HG03135 (cell line): Measurements from ENCODE around the gene MFGE8.

Experiments used
- ATAC-seq: cut with Tn5 transposase; IDR thresholded peaks from one replicate; pipeline ENCODE4 v1.9.1; 2021; ENCODE audit warnings: mild to moderate bottlenecking, moderate library complexity; ENCODE audit not compliant: unreplicated experiment

MFGE8 gene

DNA sequence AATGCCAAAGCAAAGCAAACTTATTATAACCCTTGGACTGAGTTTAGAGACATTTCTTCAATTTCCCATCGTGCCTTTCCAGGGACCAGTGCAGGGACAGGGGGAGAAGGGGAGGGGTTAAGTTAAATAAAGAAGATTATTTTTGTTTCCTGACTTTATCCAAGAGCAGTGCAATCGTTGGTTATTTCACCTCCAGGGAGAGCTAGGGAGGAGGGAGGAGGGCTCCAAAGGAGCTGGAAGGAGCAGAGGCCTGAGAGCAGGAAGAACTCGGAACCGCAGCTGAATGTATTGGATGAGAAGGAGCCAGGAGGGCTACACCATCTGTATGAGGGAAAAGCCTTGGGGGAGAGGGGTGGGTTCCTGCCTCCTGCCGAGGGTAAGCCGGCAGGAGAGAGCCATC lies 38.5 kb downstream of the MFGE8 start:
- no peak for ATAC-seq

GRCh38 chr15:88874275-88874674 lies 38.9 kb downstream of the MFGE8 start:
- ATAC-seq, result no peak

DNA sequence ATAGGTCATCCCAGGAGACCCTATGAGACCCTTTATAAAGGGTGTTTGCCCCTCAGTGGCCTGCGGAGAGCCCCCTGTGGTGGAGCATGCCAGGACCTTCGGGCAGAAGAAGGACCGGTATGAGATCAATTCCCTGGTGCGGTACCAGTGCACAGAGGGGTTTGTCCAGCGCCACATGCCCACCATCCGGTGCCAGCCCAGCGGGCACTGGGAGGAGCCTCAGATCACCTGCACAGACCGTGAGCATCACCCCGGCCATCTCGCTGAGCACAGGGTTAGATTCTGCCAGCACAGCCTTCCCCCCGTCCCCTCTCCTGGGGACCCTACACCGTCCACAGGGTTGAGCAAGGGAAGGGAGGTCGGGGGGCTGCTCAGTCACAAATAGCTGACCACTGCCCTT lies 39.4 kb downstream of the MFGE8 start:
- no peak for ATAC-seq

DNA sequence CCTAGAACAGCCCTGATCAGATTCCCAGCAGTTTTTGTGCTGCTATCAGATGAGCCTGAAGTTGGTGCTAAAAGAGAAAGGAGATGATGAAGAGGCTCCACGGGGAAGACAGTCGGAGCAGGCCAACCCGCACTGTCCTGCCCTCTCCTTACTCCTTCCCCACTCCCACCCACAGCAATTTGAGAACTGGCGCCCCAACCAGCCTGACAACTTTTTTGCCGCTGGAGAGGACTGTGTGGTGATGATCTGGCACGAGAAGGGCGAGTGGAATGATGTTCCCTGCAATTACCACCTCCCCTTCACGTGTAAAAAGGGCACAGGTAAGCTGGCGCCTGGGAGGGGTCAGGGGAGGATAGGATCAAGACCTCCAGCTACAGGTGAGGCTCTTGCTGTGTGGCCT lies 40.5 kb downstream of the MFGE8 start:
- ATAC-seq, result no peak

- ATAC-seq, result no peak
Measured at GRCh38 chr15:88872106-88872505, 41.1 kb downstream of the MFGE8 start.

DNA sequence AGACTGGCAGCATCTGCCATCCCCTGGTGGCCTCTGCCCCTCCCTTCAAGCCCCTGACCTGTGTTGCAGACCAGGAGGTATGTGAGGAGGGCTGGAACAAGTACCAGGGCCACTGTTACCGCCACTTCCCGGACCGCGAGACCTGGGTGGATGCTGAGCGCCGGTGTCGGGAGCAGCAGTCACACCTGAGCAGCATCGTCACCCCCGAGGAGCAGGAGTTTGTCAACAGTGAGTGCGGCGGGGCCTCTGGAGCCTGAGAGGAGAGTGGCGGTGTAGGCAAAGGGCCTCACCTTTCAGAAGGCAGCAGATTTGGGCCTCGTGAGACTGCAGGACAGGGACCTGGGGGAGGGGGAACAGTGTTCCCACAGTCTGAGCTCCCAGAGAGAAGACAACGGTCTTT lies 41.9 kb downstream of the MFGE8 start:
- no peak for ATAC-seq

DNA sequence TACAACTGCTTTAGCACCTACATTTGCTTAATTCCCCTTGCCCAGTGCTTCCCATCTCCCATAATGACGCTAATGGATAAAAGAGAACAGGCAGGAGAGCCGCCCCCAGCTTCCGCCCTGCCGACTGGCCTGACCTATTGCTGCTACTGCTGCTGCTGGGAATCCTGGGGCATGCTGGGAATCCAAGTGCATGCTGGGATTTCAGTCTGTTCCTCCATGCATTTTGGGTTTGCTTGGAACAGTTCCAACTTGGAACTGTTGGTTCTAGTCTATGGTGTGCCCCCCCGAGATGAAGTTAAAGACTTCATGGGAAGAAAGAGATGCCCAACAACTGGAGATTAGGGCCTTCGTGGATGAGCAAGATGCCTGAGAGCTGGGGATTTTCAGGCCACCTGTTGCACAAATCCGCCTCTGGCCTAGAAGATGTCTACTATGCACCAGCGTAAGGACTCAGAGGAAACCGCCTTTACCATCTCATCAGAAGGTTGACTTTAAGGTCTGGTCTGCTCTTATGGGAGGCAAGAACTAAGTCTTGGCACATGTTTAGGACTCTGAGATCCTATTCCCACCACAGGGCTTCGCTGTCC lies 46.8 kb downstream of the MFGE8 start:
- ATAC-seq, result no peak

DNA sequence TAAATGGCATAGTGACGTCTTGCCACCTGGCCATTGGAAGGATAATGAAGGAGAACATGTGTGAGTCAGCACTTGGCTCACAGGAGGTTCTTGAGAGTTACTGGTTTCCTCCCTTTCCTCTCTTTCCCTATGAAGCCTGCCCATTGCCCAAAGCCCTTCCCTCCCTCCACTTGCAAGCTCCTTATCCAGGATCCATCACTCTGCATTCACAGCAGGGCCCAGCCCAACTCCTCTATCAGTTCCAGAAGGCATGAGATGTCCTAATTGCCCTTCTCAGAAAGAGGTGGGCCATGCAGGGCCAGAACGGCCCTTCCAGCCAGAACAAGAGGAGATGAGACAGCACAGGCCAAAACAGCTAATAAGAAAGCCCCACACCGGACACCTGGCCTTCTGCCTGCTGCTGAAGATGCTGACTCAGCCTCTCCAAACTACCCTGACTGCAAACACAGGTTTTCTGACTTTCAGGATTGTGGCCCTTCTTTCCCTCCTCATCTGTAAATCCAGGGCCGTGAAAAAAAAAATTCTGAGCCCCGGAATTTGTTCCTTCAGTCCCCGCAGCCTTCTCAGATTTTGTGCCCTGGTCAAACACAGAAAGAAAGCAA lies 47.6 kb downstream of the MFGE8 start:
- no peak for ATAC-seq

DNA sequence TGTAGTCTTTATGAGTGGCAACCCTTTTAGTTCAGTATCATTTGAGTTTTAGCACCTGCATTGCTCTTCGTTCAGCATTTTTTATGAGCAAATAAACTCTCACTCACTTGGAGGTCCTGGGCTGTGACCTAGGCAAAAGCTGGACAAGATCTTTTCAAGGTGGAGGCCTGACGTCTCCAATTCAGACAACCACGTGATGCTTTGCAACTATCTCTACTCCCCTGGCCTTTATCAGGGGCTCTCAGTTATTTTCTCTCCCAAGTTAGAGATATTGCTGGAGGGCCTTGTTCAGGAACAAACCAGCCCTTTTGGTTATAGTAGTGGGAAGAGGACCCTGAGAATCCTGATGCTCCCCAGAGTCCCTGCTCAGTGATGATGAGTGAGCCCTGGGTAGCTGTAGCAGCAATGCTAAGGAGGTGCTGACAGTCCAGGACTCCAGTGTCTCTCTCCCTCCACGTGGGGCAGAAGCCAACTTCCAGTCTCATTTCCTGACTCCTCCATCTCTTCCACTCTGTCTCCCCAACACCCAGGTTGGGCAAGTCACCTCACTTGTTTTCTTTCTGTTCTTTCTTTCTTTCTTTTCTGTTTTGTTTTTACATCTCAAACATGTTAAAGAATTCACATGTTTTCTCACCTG lies 48.2 kb downstream of the MFGE8 start:
- ATAC-seq, result no peak

GRCh38 chr15:88863412-88863811 lies 49.8 kb downstream of the MFGE8 start:
- ATAC-seq, result no peak

GRCh38 chr15:88860212-88860611 lies 53.0 kb downstream of the MFGE8 start:
- ATAC-seq, result no peak

- ATAC-seq, result no peak
Measured at GRCh38 chr15:88859550-88859949, 53.6 kb downstream of the MFGE8 start.

DNA sequence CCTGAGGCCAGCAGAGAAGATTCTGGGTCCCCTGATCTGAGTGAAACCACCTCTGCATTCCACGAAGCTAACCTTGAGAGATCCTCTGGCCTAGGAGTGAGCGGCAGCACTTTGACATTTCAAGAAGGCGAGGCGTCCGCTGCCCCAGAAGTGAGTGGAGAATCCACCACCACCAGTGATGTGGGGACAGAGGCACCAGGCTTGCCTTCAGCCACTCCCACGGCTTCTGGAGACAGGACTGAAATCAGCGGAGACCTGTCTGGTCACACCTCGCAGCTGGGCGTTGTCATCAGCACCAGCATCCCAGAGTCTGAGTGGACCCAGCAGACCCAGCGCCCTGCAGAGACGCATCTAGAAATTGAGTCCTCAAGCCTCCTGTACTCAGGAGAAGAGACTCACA lies 54.2 kb downstream of the MFGE8 start:
- ATAC-seq, result no peak

DNA sequence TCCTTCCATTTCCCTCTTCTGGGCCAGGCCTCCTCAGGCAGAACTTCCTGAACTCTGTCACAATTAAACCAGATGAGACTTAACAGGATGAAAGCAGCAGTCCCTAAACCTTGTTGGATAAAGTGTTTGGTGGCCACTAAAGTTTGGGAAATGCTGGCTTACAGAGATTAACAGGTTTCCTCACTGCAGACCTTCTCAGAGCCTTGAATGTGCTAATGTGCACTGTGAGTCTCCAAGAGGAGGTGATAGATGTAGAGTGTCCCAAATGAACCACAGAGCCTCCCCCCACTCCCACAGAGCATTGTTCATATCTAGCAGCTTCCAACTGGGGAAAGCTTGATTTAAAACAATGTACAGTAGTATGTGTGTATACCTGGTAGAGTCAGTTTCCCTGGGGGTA lies 60.7 kb downstream of the MFGE8 start:
- ATAC-seq, result no peak

- no peak for ATAC-seq
Measured at GRCh38 chr15:88849376-88850072, 63.7 kb downstream of the MFGE8 start.
